OCI-M2 (cell line): ENCODE data around the gene IL2RA.
A peak's percentile ranks its signal among the peaks of the same experiment; 100 is the strongest.
"Not testable (repeated sequence)": the region's sequence is repeated elsewhere in the genome, so short reads cannot be mapped to it uniquely, and the experiment has no call there.

Experiments
- DNase-seq: peaks from one replicate; lab custom pipeline; 2025; ENCODE audit not compliant: unreplicated experiment; lab: John Stamatoyannopoulos, UW

Gene IL2RA

DNA sequence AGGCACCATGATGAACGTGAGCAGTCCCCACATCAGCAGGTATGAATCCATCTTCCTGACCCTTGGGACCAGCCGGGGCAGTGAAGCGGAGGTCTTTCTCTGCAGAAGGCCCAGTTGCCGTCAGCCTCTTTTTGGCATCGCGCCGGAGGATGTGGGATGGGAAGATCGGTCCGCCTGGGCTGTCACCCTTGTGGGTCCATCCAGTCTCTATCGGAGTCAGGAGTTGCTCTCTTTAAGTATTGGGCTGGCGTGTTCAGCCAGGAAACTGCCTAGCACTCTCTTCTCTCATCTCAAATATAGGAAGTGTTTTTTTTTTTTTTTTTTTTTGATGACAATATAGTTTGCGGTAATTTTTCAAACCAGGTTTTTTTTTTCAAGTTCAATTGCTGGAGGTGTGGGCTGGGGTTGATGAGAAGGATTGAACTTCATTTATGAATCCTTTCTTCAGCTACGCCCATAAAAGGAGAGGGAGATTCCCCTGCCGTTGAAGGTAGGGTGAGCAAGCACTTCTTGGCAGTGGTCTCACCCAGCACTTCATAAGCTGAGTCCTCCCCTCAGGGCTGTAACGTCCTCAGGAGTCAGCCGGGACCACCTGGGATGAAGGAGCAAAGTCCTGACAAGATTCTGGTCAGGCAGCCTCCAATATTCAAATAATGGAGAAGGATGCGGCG is at the start of gene IL2RA:
IL2RA (minus strand) TSS at position 267 of the 671 bp plus-strand sequence; CDS start at position 51, 216 bp downstream.
- no peak for DNase-seq

DNA sequence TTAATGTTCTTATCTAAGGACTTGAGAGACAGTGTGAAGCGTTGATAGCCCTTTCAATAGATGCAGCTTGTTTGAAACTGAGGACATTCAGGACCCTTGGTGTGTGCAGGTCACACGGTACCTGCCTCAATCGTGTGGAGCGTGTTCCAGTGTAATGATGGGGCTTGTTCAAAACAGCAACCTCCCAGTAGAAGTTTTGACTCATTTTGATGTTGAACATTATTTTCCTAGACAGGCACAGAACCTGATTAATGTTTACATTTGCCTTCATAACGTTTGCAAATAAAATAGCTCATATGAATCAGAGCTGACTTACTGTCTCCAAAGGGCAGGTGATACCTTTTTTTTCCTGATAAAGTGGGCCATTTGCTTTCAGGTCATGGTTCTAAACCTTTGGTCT is 48.0 kb upstream of the IL2RA start:
- DNase-seq = no peak

DNA sequence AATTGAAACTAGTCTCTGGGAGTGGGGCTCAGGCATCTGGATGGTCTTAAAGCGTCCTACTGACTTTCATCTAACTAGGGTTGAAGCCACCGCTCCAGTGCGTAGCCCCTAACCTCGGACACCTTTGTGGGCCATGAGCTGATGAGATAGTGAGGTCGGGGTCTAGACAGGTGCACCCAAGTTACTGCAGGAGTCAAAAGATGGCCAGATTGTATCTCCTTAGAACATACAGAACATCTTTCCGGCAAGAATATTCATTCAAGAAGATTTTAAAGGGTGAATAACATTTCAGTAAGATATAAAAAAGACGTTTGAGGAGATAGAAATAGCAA is 47.2 kb upstream of the IL2RA start:
- DNase-seq = no peak

DNA sequence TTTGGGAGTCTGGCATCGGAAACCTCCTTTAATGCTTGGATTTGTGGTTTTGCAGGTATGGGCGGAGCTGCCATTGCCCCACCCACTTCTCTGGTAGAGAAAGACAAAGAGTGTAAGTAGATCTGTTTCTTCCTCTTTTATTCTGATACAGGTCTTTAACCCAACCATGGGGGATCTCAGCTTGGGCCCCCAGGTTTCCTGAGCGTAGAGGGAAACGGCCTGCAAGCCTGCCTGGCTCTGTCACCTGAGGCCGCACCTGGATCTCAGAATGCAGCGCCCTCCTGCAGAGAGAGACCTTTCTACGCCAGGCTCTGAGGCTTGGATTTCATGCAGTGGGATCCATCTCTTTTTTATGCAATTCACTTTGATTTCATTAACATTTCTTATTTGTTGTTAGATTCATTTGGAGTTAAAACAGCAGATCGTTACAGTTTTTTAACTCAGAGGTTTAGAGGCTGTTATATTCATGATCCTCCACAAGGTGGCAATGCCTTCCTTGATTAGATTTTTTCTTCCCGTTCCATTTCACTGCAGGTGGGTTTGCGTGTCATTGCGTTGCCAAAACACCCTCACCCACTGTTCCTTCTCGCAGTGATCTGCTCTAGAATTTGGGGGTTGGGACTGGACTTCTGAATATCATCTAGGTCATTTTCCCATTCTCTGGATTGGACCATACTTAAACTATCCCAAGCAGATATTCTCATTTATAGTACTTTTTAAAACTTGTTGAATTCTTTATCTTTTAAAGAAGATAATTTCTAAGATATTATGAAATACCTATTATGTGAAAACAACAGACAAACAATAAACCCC is 46.7 kb upstream of the IL2RA start:
- no peak for DNase-seq

DNA sequence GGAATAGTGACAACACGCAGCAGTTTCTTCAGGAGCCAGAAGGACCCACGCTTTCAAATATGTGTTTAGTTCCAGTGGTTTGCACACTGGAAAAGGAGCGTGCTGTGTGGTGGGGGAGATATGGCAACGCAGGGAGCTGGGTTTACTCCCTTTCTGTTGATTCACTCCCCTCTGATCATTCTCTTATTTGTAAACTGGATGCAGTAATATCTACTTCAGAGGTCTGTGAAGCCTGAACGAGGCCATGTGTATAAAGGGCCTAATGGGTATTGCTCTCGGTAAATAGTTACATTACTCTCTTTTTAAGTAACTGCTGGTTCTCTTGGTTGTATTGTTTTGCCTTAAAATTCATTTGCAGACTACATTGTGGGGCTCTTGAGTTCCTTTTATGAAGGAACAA is 45.9 kb upstream of the IL2RA start:
- DNase-seq = no peak

DNA sequence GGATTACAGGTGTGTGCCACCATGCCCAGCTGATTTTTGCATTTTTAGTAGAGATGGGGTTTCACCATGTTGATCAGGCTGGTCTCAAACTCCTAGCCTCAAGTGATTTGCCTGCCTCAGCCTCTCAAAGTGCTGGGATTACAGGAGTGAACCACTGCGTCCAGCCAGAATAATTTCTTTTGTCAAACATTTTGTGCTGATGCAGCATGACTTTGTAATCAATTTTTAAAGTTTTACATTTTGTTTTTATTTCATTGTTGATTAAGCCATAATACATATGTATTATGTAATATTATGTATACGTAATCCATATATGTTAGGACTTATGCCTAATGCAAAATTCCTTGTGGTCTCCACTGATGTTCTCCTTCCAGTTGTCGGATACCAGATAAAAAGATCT is 45.4 kb upstream of the IL2RA start:
- DNase-seq = not testable (repeated sequence)

DNA sequence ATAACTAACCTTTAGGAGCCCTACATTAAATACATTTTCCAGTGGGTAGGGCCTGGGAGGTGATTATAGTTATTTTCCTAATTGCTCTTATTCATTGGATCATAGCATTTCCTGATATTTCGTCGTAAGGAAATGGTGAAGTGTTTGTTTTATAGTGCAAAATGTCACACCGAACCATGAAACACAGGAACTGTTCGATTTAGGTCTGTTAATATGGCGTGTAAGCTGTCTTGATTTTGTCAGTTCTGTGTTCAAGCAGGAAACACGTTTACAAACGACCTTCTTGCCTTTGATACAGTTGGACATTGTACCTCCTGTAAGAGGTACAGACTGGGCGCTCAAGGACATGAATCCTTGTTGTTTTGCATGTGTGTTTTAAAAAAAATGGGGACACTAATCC is 41.4 kb upstream of the IL2RA start:
- no peak for DNase-seq

DNA sequence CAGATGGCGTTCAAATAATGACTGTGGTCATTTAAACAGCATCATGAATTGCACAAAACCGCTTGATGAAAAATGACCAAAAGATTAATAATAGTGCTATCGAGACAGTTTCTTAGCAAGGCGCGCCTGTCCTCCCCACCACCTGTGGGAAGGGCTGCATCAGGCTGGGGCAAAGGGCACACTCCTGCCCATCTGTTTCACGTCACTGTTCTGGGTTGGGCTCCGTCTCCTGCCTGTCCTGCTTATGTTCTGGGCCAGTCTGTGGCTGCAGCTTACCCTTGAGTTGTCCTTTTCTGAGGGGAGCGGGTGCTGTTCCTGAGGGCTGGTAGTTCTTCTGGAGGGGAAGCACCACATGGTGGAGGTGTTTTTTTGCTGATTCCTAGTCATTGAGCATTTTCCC is 40.0 kb upstream of the IL2RA start:
- DNase-seq = no peak

DNA sequence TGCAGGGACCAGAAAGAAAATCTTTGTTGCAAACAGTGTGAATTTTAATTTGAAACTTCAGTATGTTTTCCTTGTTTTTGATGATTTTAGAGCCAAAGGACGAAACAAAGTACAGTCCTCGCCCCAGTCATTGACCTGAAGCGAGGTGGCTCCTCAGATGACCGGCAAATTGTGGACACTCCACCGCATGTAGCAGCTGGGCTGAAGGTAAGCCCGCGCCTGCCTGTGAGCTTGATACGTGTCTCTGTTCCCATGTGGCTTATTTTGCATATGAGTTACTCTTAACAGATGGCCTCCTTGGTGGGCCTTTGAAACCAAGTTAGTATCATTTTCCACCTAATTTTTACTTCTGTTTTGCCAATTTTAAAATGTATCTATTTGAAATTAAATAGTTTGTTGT is 39.0 kb upstream of the IL2RA start:
- DNase-seq = no peak

DNA sequence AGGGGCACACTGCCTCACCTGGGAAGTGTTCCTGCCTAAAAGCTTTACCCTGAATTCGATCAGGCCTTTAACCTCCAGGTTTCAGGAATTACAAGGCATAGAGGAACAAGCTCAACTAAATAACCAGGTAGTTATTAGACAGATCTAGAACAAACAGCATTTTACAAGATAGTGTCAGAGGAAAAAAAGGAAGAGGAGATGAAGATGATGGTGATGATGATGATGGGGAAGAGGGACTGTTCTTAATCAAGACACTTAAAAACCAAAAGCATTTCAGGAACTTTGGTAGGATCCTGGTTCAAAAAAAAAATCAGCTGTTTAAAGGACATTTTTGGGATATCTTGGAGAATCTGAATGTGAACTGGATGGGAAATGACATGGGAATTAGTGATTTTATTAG is 38.2 kb upstream of the IL2RA start:
- DNase-seq = no peak

DNA sequence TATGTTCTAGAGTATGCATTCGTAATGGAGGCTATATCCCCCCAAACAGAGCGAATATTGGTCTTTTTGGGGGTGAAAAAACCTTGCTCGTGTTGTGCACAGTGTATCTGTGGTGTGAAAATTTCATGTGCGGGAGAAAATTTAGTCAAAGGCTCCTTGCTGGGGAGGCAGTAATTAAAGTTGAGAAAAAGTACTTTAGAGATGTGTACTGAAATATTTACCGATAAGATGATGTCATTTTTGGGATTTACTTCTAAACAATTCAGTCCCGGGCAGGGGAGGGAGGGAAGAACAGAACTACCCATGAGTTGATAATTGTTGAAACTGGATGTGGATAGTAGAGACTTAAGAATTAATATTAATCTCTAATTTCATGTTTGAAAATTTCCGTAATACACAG is 36.0 kb upstream of the IL2RA start:
- DNase-seq = no peak

DNA sequence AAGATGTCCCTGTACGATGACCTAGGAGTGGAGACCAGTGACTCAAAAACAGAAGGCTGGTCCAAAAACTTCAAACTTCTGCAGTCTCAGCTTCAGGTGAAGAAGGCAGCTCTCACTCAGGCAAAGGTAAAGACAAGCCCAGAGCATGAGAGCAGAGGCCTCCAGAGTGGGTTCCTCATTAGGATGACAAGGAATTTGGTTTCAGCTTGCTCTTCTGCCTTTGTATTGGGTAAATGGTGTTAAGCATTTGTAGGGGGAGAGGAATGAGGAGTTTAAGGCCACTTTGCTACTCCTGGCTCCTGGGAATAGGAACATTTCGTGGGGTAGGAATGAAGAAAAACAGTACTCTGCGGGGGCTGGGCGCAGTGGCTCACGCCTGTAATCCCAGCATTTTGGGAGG is 34.9 kb upstream of the IL2RA start:
- DNase-seq = no peak

DNA sequence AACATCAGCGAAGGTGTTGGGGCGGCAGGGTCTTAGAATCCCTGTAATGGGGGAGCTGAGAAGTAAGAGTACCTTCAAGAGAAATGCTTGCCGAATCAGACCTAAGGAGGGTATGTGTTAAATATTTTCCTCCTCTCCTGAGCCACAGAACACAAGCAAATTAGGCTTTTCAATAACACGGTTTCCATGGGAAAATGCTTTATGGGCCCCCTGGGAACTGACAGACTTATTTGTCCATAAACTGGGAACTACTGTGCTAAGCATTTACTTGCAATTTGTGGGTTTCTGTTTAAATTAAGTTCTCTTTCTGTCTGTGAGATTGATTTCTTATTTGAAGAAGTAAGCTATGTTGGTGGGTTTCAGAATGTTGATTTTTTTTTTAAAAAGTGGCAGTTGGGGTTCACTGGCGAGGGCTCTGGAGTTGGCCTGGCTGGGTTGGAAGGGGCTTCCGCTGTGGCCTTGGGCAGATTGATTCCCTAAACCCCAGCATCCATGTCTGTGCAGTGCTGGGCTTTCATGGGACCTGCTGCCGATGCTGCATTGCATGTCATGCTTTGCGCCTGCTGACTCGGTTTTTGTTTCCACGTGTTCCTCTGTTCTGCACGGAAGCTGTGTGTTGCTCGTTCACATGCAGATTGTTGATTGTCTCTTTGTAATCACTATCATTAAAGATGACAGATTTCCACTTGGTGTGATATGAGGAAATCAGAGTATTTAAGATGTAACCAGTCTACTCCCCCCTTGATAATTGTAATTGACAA is 33.8 kb upstream of the IL2RA start:
- DNase-seq = no peak

DNA sequence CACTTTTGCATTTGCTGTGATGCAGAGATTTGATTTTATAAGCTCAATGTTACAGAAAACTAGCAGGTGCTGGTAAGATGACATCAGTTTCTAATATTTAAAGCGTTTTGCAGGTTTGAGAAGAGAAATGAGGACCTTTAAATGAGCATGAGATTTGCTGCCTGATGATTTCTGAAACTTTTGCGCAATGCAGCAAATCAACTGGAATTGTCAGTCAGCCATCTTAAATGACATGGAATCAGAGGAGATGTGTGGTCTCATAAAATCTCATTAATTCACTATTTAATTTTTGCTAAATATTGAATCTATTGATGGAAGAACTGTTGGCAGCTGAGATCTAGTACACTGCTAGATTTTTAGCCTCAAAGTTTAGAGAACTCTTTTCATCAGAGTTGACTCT is 30.6 kb upstream of the IL2RA start:
- no peak for DNase-seq

DNA sequence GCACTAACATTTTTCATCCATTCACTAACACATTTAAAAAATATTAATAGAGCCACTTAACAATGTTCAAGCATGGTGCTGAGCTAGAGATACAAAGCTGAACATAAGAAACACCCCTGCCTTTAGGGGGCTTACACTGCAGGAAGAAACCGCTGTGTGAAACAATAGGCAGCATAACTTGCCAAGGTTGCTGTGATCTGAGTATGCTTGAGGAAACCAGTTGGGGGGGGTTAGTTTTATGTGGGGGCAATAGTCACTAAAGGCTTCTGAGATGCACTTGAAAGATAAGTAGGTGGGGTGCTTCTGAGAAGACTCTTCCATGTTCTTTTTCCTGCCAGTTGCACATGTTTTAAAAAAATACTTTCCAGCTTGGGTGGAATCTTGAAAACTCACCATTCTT is 29.5 kb upstream of the IL2RA start:
- no peak for DNase-seq

DNA sequence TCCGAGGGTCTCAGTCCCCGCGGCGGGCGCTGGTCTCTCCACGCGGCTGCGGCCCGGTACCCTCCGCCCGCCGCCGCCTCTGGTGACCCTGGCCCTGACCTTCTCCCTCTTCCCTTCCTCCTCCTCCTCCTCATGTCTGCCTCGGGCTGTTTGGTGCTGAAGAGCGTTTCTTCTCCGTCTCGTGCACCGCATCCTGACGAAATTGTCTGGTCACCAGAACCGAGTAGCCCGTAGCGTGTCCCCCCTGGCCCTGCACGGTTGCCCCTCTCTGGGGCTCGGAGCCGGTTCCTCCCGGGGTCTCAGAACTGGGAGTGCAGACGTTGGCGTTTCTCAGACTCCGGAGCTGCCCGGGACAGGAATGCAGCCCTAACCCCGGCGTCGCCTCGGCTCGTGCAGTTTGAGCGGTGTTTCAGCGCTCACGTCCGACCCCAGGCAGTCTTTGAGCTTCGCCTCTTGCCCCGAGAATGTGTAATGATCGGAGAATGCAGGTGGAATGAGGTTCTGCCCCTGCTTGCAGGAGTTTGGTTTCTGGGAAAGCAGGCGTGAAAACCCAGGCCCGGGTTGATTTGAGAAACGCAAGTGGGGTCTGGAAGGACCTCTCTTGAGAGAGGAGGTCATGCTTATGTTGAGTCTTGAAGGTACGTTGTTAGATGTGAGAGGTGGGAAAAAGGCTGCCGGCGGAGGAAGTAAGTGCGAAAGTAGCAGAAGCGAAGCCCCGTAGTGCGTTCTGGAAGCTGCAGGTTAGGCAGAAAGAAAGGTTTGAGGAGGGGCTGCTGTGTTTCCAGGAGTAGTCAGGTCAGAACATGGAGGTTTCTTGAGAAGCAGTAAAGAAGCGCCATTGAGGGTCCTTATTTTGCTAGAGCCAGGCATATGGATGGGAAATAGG is 27.4 kb upstream of the IL2RA start:
- DNase-seq = no peak

DNA sequence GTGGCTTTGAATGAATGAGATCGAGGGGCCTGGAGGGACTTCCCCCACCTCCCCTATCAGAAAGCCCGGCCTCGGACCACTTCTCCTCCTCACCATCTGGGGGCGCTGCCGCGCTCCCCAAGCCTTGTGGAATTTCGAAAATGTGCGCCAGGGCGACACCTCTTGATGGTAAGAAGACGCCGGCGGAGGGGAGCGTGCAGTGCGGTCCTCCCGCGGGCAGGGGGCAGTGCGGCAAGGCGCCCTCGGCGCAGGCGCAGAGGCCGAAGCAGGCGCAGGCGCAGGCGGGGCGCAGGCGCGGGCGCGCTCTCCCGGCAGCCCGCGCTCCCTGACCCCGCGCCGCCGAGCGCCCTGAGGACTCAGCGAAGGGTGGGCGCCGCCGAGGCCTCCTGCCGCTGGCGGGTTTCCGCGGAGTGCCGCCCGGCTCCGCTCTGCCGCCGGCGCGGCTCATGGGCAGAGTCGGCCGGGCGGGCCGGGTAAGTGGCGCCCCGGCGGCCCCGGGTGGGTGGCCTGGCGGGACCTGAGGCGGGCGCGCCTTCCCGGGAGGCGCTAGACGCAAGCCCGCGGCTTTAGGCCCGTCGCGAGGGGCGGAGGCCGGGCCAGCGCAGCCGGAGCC is 26.7 kb upstream of the IL2RA start, which contains the start of gene RBM17:
RBM17 (plus strand) TSS at position 314 of the 613 bp plus-strand sequence. CDS start 8,032 bp downstream, outside the sequence.
- peak; percentile 71 for DNase-seq

DNA sequence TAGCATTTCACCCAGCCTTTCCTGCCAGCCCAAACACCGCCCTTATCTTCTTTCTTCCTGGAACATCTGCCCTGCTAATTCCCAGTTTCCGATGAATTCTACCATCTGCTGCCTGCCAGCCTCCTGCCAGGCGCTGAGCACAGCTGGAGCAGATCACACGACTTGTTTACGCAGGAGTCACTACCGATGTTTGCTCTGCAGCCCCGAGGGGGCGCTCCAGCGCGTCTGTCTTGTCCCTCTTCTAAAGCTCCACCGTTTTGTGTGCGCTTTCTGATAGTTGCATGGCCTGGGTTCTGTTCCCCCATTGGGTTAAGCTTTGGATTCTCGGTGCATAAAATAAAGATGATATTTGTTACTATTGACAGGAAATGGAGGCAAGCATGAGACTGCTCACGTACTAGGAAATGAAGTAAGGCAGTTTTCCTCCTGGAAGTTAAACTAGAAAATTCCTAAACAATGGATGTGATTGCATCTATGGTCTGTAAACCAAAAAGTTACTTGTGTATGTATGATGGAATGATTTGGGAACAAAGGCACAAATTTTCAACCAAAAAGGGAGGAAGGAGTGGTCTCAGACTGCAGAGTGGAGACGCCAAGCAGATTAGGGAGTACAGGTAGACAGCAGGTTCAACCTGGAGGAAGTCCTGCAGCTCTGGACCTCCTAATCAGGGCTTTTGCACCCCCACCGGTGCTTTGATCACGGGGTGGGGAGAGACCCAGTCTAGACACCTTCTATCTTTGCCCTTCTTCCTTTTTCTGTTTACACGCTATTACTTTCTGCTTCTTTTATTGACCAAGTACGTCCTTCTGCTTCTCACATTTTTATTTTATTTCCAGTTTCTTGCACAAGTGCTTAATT is 24.4 kb upstream of the IL2RA start:
- no peak for DNase-seq
